Cerebellar cortex (tissue), 1 donor: ENCODE measurements around the gene CTLA4.

Source experiments
- DNase-seq: peaks from one replicate; pipeline ENCODE4 v3.0.0-alpha.2; 2015; ENCODE audit warnings: low spot score

The CTLA4 gene

DNA sequence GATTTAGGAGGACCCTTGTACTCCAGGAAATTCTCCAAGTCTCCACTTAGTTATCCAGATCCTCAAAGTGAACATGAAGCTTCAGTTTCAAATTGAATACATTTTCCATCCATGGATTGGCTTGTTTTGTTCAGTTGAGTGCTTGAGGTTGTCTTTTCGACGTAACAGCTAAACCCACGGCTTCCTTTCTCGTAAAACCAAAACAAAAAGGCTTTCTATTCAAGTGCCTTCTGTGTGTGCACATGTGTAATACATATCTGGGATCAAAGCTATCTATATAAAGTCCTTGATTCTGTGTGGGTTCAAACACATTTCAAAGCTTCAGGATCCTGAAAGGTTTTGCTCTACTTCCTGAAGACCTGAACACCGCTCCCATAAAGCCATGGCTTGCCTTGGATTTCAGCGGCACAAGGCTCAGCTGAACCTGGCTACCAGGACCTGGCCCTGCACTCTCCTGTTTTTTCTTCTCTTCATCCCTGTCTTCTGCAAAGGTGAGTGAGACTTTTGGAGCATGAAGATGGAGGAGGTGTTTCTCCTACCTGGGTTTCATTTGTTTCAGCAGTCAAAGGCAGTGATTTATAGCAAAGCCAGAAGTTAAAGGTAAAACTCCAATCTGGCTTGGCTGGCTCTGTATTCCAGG lies at the start of gene CTLA4:
Gene CTLA4, plus strand, starts transcription at position 211 of the 640 bp plus-strand sequence. Its CDS starts 172 bp downstream, at position 383.
- no peak for DNase-seq

- DNase-seq, result no peak
Observed at GRCh38 chr2:203818656-203819055, 48.9 kb upstream of the CTLA4 start.

- DNase-seq, result no peak
Observed at GRCh38 chr2:203819434-203820133, 48.0 kb upstream of the CTLA4 start.

GRCh38 chr2:203820969-203821368 lies 46.6 kb upstream of the CTLA4 start:
- no peak for DNase-seq

DNA sequence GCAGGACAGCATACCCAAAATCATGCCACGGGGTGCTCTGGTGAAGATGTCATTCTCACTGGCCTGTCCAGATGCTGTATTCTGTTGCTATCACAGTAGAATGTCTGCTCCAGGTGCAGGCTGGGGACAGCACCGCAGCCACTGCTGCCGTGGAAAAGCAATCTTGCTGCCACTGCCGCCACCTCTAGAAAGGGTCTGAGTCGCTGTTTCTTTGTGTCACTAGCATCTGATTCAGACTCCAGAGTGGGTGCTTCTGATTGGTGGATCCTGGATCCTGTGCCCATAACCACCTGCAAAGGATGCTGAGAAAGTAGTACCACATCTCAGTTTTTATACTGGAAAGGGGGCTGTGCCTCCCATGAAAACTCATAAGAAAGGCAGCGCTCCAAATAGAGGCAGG lies 45.3 kb upstream of the CTLA4 start:
- DNase-seq, result no peak

GRCh38 chr2:203823173-203823572 lies 44.4 kb upstream of the CTLA4 start:
- no peak for DNase-seq

- DNase-seq, result no peak
Observed at GRCh38 chr2:203824057-203824456, 43.5 kb upstream of the CTLA4 start.

- no peak for DNase-seq
Observed at GRCh38 chr2:203824603-203825002, 43.0 kb upstream of the CTLA4 start.

DNA sequence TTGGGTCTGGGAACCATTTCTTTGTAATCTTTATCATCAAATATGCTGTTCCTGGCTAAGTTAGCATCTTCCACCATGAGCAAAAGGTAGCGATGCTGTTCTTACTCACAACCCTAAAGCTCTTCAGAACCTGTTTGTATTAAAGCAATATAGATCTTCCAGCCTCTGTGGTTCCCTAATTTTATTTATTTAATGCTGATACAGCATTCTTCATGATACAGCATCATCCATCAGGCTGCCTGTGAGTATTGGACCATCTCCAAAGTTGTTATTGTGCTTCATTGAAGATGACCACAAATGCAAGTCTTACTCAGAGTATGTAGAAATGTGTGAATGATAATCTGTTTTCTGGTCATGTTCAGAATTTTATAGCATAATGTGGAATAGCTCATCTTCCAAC lies 40.9 kb upstream of the CTLA4 start:
- no peak for DNase-seq

- DNase-seq, result no peak
Observed at GRCh38 chr2:203830304-203831055, 37.1 kb upstream of the CTLA4 start.

GRCh38 chr2:203835420-203835819 lies 32.2 kb upstream of the CTLA4 start:
- DNase-seq, result no peak

DNA sequence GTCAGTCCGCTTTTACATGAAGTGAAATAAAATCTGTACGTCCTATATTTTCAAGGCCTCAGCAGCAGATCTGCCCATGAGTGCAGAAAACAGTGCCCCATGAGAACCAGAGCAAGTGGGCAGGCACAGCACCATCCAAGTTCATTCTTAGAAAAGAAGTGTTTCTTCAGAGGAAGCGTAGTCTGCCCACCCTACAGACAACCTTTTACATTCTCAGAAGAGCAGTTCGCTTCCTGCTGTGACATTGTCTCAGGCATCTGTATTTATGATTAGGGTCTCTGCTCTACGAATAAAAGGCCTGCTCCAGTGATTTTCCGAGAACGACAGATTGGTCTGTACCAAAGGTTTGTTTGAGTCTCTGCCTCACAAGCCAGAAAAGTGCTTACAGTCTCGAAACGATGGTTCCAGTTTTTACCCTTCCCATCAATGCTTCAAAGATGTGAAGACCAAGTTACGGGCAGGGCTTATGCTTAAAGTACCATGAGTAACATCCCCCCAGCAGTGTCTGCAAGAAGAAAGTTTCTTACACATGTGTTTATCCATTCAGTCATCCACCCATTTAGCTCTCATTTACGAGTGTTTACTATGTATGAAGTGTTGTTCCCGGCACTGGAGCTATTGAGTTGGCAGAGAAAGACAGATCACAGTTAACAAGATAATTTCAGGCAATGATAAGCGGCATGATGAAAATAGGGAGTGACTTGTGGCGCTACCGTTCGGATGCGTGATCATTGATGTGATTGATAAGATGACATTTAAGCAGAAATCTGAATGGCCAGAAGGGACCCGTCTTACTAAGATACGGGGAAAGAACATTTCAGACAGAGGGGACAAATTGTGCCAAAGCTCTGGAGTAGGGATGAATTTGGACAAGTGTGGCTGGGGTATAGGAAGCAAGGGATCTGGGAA lies 31.4 kb upstream of the CTLA4 start:
- no peak for DNase-seq

DNA sequence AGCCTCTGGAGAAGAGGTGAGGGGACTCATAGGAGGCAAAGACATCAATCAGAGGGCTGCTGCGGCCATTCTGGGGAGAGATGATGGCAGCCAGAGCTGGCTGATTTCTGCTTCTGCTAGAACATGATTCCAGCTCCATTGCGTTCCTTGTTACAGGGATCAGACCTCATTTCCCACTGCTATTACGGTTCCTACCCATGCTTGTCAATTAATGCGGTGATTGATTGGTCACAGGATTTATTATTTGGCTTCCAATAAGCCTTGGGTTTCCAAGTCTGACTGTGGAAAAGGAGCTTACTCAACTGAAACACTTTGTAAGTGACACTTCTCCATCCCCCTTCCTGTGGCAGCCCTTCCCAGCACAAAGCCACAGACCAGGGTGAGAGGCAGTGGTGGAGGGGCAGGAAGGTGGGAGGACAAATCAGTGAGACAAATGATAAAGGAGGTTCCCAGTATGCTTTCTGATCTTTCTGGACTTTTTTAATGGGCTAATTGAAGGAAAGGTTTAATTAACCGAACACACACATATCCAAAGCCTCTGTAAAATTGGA lies 26.8 kb upstream of the CTLA4 start:
- DNase-seq, result no peak

GRCh38 chr2:203841654-203842053 lies 25.9 kb upstream of the CTLA4 start:
- no peak for DNase-seq

- DNase-seq, result no peak
Observed at GRCh38 chr2:203842373-203842772, 25.2 kb upstream of the CTLA4 start.

- no peak for DNase-seq
Observed at GRCh38 chr2:203846490-203847105, 21.0 kb upstream of the CTLA4 start.

- no peak for DNase-seq
Observed at GRCh38 chr2:203849010-203849409, 18.6 kb upstream of the CTLA4 start.

DNA sequence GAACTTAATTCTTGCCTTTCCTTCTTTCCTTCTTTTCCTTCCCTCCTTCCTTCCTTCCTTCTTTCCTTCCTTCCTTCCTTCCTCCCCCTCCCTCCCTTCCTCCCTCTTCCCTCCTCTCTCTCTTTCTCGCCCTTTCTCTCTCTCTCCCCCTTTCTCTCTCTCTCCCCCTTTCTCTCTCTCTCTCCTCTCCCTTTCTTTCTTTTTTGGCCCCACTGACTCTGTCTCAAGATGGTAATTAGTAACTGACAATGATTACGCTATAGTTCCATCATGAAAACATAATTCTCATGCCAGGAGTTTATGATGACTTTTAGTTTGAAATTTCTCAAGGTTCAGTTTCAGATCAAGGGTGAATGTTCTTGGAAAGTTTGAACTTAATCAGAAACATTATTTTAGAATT lies 14.8 kb upstream of the CTLA4 start:
- no peak for DNase-seq

- DNase-seq, result no peak
Observed at GRCh38 chr2:203853271-203853670, 14.3 kb upstream of the CTLA4 start.

DNA sequence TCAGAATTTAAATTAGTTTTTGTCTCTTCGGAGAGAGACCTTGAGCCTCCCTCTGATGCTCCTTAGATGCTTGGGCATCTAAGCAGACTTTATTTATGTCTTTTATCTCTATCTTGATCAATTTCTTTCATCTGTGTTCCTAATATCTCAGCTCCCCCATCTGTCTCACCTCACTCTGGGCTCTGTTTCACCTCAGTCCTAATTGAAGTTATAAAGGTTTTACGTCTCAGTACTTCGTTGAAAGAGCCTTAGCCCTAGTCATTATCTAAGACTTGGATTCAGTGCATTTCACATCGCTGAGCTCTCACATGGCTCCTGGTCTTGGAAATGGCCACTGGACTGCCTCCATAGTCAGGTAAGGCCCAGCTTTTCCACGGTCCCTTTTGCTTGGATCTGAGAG lies 13.8 kb upstream of the CTLA4 start:
- no peak for DNase-seq

DNA sequence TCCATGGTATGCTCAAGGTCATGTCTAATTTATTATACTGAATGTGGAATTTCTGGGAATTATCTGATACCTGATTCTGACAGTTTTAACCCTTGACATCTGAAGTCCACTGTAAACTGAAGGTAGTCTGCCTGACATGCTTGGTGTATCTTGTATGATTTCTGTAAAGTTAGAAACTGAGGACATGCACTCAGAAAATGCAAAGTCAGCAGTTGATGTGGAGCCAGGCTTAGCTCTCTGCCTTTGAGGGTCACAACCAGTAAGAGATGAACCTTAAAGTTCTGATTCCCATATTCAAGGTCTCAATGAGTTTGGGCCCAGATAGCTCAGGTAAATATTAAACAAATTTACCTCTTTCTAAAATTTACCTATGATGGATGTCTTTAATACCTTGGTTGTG lies 12.3 kb upstream of the CTLA4 start:
- DNase-seq, result no peak
